Duodenal mucosa (tissue), 2 donors: ENCODE measurements around the gene HERC2.
"Not testable (repeated sequence)": the region's sequence is repeated elsewhere in the genome, so short reads cannot be mapped to it uniquely, and the experiment has no call there.

Source experiments
- H3K27ac ChIP-seq: one replicate; pipeline ENCODE4 v1.7.0; 2013; ENCODE audit warnings: low read depth, low read length
- H3K27me3 ChIP-seq, 2 donors: one replicate each; pipeline ENCODE4 v1.7.0; 2013; ENCODE audit warnings: low read length in 2 of 2, control low read depth in 1 of 2; ENCODE audit not compliant: insufficient read depth in 2 of 2, control insufficient read depth in 1 of 2
- H3K36me3 ChIP-seq, 2 donors: one replicate each; pipeline ENCODE4 v1.7.0; 2013; ENCODE audit warnings: low read length in 2 of 2, control low read depth in 1 of 2; ENCODE audit not compliant: insufficient read depth in 2 of 2, control insufficient read depth in 1 of 2
- H3K4me1 ChIP-seq, 2 donors: one replicate each; pipeline ENCODE4 v1.7.0; 2013; ENCODE audit warnings: low read length in 2 of 2, control low read depth in 1 of 2; ENCODE audit not compliant: insufficient read depth in 2 of 2, control insufficient read depth in 1 of 2
- H3K4me3 ChIP-seq, 2 donors: one replicate each; pipeline ENCODE4 v1.7.0; 2013; ENCODE audit warnings: low read length in 2 of 2, low read depth in 1 of 2
- H3K9ac ChIP-seq, 2 donors: one replicate each; pipeline ENCODE4 v1.7.0; 2013; ENCODE audit warnings: low read length in 2 of 2, low read depth in 1 of 2
- H3K9me3 ChIP-seq, 2 donors: one replicate each; pipeline ENCODE4 v1.7.0; 2013; ENCODE audit warnings: low read length in 2 of 2, control low read depth in 1 of 2; ENCODE audit not compliant: control insufficient read depth in 1 of 2

Gene HERC2

GRCh38 chr15:28125673-28126651, 196.0 kb downstream of the HERC2 start:
- H3K4me3 ChIP-seq: no peak overlapping the region
- no peaks in the 10 kb centered on the region for H3K27me3 ChIP-seq

GRCh38 chr15:28124841-28125240, 197.1 kb downstream of the HERC2 start:
- H3K36me3 ChIP-seq: peaks cover 57 to 82% of the 10 kb centered on the region in 2 donors
- no peak overlapping the region for H3K9ac ChIP-seq
- no peaks in the 10 kb centered on the region for H3K27me3 ChIP-seq
- no peak overlapping the region for H3K4me3 ChIP-seq
- no peaks in the 10 kb centered on the region for H3K9me3 ChIP-seq
- no peaks in the 10 kb centered on the region for H3K4me1 ChIP-seq
- H3K27ac ChIP-seq: no peak overlapping the region

More at GRCh38 chr15:28125673-28126651, 196.0 kb downstream of the HERC2 start:
- no peaks in the 10 kb centered on the region for H3K9me3 ChIP-seq
- no peak overlapping the region for H3K9ac ChIP-seq
- H3K4me1 ChIP-seq: no peaks in the 10 kb centered on the region
- peaks cover 54 to 82% of the 10 kb centered on the region in 2 donors for H3K36me3 ChIP-seq
- no peak overlapping the region for H3K27ac ChIP-seq

- Histone ChIP-seq H3K9me3 (no peaks in the 10 kb centered on the region), H3K36me3 (peaks cover 53 to 77% of the 10 kb centered on the region in 2 donors), H3K4me1 (no peaks in the 10 kb centered on the region), H3K9ac (no peak overlapping the region), H3K27ac (no peak overlapping the region), H3K4me3 (no peak overlapping the region), H3K27me3 (no peaks in the 10 kb centered on the region)
These were observed 198.5 kb downstream of the HERC2 start for GRCh38 chr15:28123408-28124023.

- H3K4me3 ChIP-seq: no peak overlapping the region
- peaks cover 46 to 79% of the 10 kb centered on the region in 2 donors for H3K36me3 ChIP-seq
- no peak overlapping the region for H3K27ac ChIP-seq
- no peaks in the 10 kb centered on the region for H3K9me3 ChIP-seq
- no peaks in the 10 kb centered on the region for H3K4me1 ChIP-seq
- no peaks in the 10 kb centered on the region for H3K27me3 ChIP-seq
- no peak overlapping the region for H3K9ac ChIP-seq
These were observed 199.7 kb downstream of the HERC2 start for GRCh38 chr15:28122038-28122949.

GRCh38 chr15:28121577-28121976, 200.4 kb downstream of the HERC2 start:
- H3K36me3 ChIP-seq: peaks cover 42 to 80% of the 10 kb centered on the region in 2 donors
- not testable (repeated sequence) for H3K27ac ChIP-seq, H3K9me3 ChIP-seq, H3K4me1 ChIP-seq, H3K27me3 ChIP-seq, H3K4me3 ChIP-seq, H3K9ac ChIP-seq

GRCh38 chr15:28120359-28120640, 201.7 kb downstream of the HERC2 start:
- Histone ChIP-seq H3K27ac (no peak overlapping the region), H3K36me3 (peaks cover 40 to 88% of the 10 kb centered on the region in 2 donors), H3K4me1 (no peaks in the 10 kb centered on the region), H3K4me3 (no peak overlapping the region), H3K27me3 (no peaks in the 10 kb centered on the region), H3K9ac (no peak overlapping the region), H3K9me3 (no peaks in the 10 kb centered on the region)

GRCh38 chr15:28118531-28118930, 203.4 kb downstream of the HERC2 start:
- no peak overlapping the region for H3K27ac ChIP-seq
- H3K9me3 ChIP-seq: no peaks in the 10 kb centered on the region
- no peaks in the 10 kb centered on the region for H3K27me3 ChIP-seq
- H3K9ac ChIP-seq: no peak overlapping the region
- no peak overlapping the region for H3K4me3 ChIP-seq
- peaks cover 37 to 89% of the 10 kb centered on the region in 2 donors for H3K36me3 ChIP-seq
- no peaks in the 10 kb centered on the region for H3K4me1 ChIP-seq

- no peaks in the 10 kb centered on the region for H3K9me3 ChIP-seq
- no peak overlapping the region for H3K4me3 ChIP-seq
- peaks cover 38 to 90% of the 10 kb centered on the region in 2 donors for H3K36me3 ChIP-seq
- no peak overlapping the region for H3K9ac ChIP-seq
- H3K27ac ChIP-seq: no peak overlapping the region
- no peaks in the 10 kb centered on the region for H3K4me1 ChIP-seq
- H3K27me3 ChIP-seq: no peaks in the 10 kb centered on the region
These were observed 203.9 kb downstream of the HERC2 start for GRCh38 chr15:28118083-28118482.

GRCh38 chr15:28117432-28117990, 204.5 kb downstream of the HERC2 start:
- no peaks in the 10 kb centered on the region for H3K9me3 ChIP-seq
- no peak overlapping the region for H3K9ac ChIP-seq
- peaks cover 38 to 90% of the 10 kb centered on the region in 2 donors for H3K36me3 ChIP-seq
- H3K27ac ChIP-seq: no peak overlapping the region
- no peaks in the 10 kb centered on the region for H3K4me1 ChIP-seq
- no peaks in the 10 kb centered on the region for H3K27me3 ChIP-seq
- H3K4me3 ChIP-seq: no peak overlapping the region
